Cardiac muscle cell (in vitro differentiated cells and primary cell): ENCODE data around the gene KRTDAP. TPM values are rescaled to one million over a fixed set of nuclear protein-coding genes. Genes with fewer than 3 reads are reported as not detected.
A peak's percentile ranks its signal among the peaks of the same experiment; 100 is the strongest.
"Not testable (repeated sequence)": the region's sequence is repeated elsewhere in the genome, so short reads cannot be mapped to it uniquely, and the experiment has no call there.

Source experiments
- DNase-seq, 2 donors: peaks; one replicate each; pipeline versions ENCODE4 v3.0.0 to v3.0.0-alpha.2; 2010 to 2017; ENCODE audit warnings: low read depth in 1 of 2, low spot score in 1 of 2
- H3K27ac ChIP-seq: fragments of 200-600 bp; sonication (generic); 2 replicates; pipeline ENCODE4 v1.5.1; 2016
- H3K27me3 ChIP-seq: fragments of 200-600 bp; sonication (generic); 2 replicates; pipeline ENCODE4 v1.6.0; 2016; ENCODE audit warnings: control low read depth
- H3K36me3 ChIP-seq: fragments of 200-600 bp; sonication (generic); 2 replicates; pipeline ENCODE4 v1.5.1; 2016; ENCODE audit warnings: control low read depth
- H3K4me1 ChIP-seq: fragments of 200-600 bp; sonication (generic); 2 replicates; pipeline ENCODE4 v1.8.1; 2017; ENCODE audit warnings: low read depth, mild to moderate bottlenecking, mixed run types
- H3K4me3 ChIP-seq: fragments of 200-600 bp; sonication (generic); 2 replicates; pipeline ENCODE4 v1.5.1; 2016; ENCODE audit warnings: mild to moderate bottlenecking
- H3K9me3 ChIP-seq: fragments of 200-600 bp; sonication (generic); 2 replicates; pipeline ENCODE4 v1.5.1; 2017; ENCODE audit warnings: low read depth, mild to moderate bottlenecking, control low read depth
- polyA plus RNA-seq: library from polyadenylated mRNA; unstranded; fragments of >200 nt; fragmentation: Nextera tagmentation; extraction: Ambion mirVana; gene quantifications from 2 replicates; pipeline ENCODE4 v1.2.1, GENCODE V29; 2016
- total RNA-seq: library from RNA; depleted of rRNA; stranded (reverse); fragments of >200 nt; gene quantifications from 2 replicates; pipeline ENCODE4 v1.2.3, GENCODE V29; 2016
- TF ChIP-seq, protein P1 (sequence below): IDR thresholded peaks from 2 replicates; pipeline ENCODE4 v1.5.1; 2012; ENCODE audit warnings: low read depth, mild to moderate bottlenecking, low read length

Gene KRTDAP
- total and polyA plus RNA-seq, 2 experiments from 2014 or later, result 2.2 TPM; not detected in 1

GRCh38 chr19:35483089-35483488 is 7.2 kb downstream of the KRTDAP start:
- no peak for DNase-seq
- H3K4me3 ChIP-seq, result no peak overlapping the region
- no peaks in the 10 kb centered on the region for H3K9me3 ChIP-seq
- no peak overlapping the region for H3K27ac ChIP-seq
- no peaks in the 10 kb centered on the region for H3K27me3 ChIP-seq
- no peaks in the 10 kb centered on the region for H3K36me3 ChIP-seq
- TF ChIP-seq, protein P1, sequence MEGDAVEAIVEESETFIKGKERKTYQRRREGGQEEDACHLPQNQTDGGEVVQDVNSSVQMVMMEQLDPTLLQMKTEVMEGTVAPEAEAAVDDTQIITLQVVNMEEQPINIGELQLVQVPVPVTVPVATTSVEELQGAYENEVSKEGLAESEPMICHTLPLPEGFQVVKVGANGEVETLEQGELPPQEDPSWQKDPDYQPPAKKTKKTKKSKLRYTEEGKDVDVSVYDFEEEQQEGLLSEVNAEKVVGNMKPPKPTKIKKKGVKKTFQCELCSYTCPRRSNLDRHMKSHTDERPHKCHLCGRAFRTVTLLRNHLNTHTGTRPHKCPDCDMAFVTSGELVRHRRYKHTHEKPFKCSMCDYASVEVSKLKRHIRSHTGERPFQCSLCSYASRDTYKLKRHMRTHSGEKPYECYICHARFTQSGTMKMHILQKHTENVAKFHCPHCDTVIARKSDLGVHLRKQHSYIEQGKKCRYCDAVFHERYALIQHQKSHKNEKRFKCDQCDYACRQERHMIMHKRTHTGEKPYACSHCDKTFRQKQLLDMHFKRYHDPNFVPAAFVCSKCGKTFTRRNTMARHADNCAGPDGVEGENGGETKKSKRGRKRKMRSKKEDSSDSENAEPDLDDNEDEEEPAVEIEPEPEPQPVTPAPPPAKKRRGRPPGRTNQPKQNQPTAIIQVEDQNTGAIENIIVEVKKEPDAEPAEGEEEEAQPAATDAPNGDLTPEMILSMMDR, result no peak
- H3K4me1 ChIP-seq, result peaks cover 7% of the 10 kb centered on the region

- Histone ChIP-seq H3K4me3 (no peak overlapping the region), H3K27ac (peak overlapping the region; percentile 11), H3K4me1 (no peaks in the 10 kb centered on the region), H3K36me3 (no peaks in the 10 kb centered on the region), H3K9me3 (no peaks in the 10 kb centered on the region), H3K27me3 (no peaks in the 10 kb centered on the region)
- TF ChIP-seq, protein P1, result no peak
- peak in 1 of 2 donors; percentile 17 for DNase-seq
Measured at GRCh38 chr19:35478794-35479677, 11.2 kb downstream of the KRTDAP start.

- Histone ChIP-seq H3K27ac (no peak overlapping the region), H3K27me3 (no peaks in the 10 kb centered on the region), H3K36me3 (no peaks in the 10 kb centered on the region), H3K4me3 (no peak overlapping the region), H3K9me3 (no peaks in the 10 kb centered on the region), H3K4me1 (no peaks in the 10 kb centered on the region)
- TF ChIP-seq, protein P1, result peak; percentile 10
- no peak for DNase-seq
Measured at GRCh38 chr19:35476149-35476548, 14.1 kb downstream of the KRTDAP start.

- H3K4me3 ChIP-seq, H3K27ac ChIP-seq, H3K36me3 ChIP-seq, H3K27me3 ChIP-seq, H3K9me3 ChIP-seq, DNase-seq, H3K4me1 ChIP-seq: not testable (repeated sequence)
Measured at GRCh38 chr19:35474594-35474993, 15.7 kb downstream of the KRTDAP start.

DNA sequence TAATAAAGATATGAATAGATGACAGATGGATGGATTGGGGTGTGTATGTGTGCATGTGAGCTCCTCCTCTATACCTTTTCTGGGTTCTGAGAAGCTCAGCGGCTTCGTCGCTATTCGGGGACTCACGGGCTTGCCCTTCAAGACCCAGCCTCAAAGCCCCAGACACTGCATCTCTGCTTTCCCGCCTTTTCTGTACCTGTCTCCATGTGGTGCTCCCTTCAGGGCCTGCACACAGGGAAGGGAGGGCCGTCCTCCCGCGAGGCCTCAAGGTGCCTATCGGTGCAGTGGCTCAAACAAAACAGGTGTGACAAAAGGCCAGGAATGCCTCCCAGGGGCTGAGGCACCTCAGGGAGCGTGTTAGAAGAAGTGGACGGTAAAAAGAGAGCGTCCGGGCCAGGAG is 16.2 kb downstream of the KRTDAP start:
- TF ChIP-seq, protein P1, result no peak
- no peaks in the 10 kb centered on the region for H3K36me3 ChIP-seq
- no peaks in the 10 kb centered on the region for H3K9me3 ChIP-seq
- no peaks in the 10 kb centered on the region for H3K27me3 ChIP-seq
- H3K27ac ChIP-seq, result no peak overlapping the region
- DNase-seq, result no peak
- H3K4me3 ChIP-seq, result no peak overlapping the region
- no peaks in the 10 kb centered on the region for H3K4me1 ChIP-seq

- DNase-seq, result no peak
- TF ChIP-seq, protein P1, result no peak
Measured at GRCh38 chr19:35471946-35472345, 18.3 kb downstream of the KRTDAP start.

GRCh38 chr19:35471075-35471474 is 19.2 kb downstream of the KRTDAP start:
- DNase-seq, H3K4me3 ChIP-seq, H3K27me3 ChIP-seq, H3K36me3 ChIP-seq, H3K4me1 ChIP-seq, H3K27ac ChIP-seq, H3K9me3 ChIP-seq: not testable (repeated sequence)

More at GRCh38 chr19:35471946-35472345, 18.3 kb downstream of the KRTDAP start:
- H3K36me3 ChIP-seq, result no peaks in the 10 kb centered on the region
- H3K27me3 ChIP-seq, result no peaks in the 10 kb centered on the region
- no peaks in the 10 kb centered on the region for H3K9me3 ChIP-seq
- H3K27ac ChIP-seq, result no peak overlapping the region
- peaks cover 2% of the 10 kb centered on the region for H3K4me1 ChIP-seq
- H3K4me3 ChIP-seq, result no peak overlapping the region
